ENCODE results near the gene PNMA1. TPM values are rescaled to one million over a fixed set of nuclear protein-coding genes. Genes with fewer than 3 reads are reported as not detected.

Gene PNMA1
- total and polyA plus RNA-seq, 9 of the 15 experiments (the other 6 are each of a cell fraction or from before 2014, with no cell fraction given): 1.7 to 26.4 (median 8.7) TPM

- Histone ChIP-seq H3K4me3 (no peak overlapping the region), H3K36me3 (ENCODE audit: control insufficient read depth, insufficient read depth, low read length) (no peaks in the 10 kb centered on the region), H3K9me3 (replicated peaks; ENCODE audit: control insufficient read depth, insufficient read depth, low read depth, low read length) (no peaks in the 10 kb centered on the region), H4K20me1 (replicated peaks; ENCODE audit: control insufficient read depth, insufficient read depth, low read length) (no peaks in the 10 kb centered on the region), H3K9ac (ENCODE audit: insufficient read depth in 1 of 2, low read depth in 2 of 2, low read length in 2 of 2) (no peak overlapping the region), H3K4me1 (replicated peaks in 1 of 2; ENCODE audit: control insufficient read depth in 2 of 2, insufficient read depth in 2 of 2, low read length in 2 of 2) (peaks cover 0 to 4% of the 10 kb centered on the region in 2 experiments; a peak in 2 of 5 replicates), H2AFZ (ENCODE audit: low read depth, low read length) (no peak overlapping the region), H3K79me2 (ENCODE audit: control insufficient read depth, insufficient read depth, low read length) (no peaks in the 10 kb centered on the region), H3K27ac (ENCODE audit: extremely low read depth, low read depth, low read length) (no peak overlapping the region), H3K4me2 (ENCODE audit: insufficient read depth, low read length) (no peak overlapping the region), H3K27me3 (ENCODE audit: control insufficient read depth in 2 of 2, insufficient read depth in 2 of 2, low read length in 2 of 2) (no peaks in the 10 kb centered on the region), H3K9me1 (ENCODE audit: control insufficient read depth, insufficient read depth, low read length) (no peaks in the 10 kb centered on the region)
- FAIRE-seq (no peak), DNase-seq (ENCODE audit: extremely low read depth in 1 of 4, low spot score in 3 of 4) (no peak), ATAC-seq (no peak)
- no peak for TF ChIP-seq TFAP4 (CRISPR knock-in tag; IDR thresholded peaks at IDR 0.05; ENCODE audit: borderline replicate concordance)
- TF ChIP-seq ZNF699 (CRISPR knock-in tag; IDR thresholded peaks at IDR 0.05; ENCODE audit: insufficient replicate concordance): no peak
- no peak for TF ChIP-seq ZNF778 (CRISPR knock-in tag; IDR thresholded peaks at IDR 0.05)
- TF ChIP-seq U2AF1 (optimal IDR thresholded peaks at IDR 0.05; ENCODE audit: low read depth, low read length): no peak
- no peak for TF ChIP-seq CSDE1 (IDR thresholded peaks at IDR 0.05)
- no peak for TF ChIP-seq CREM (IDR thresholded peaks at IDR 0.05; ENCODE audit: low read depth)
- TF ChIP-seq MECOM (CRISPR knock-in tag; IDR thresholded peaks at IDR 0.05): no peak
- TF ChIP-seq SRSF7 (optimal IDR thresholded peaks at IDR 0.05; ENCODE audit: low read depth, low read length): no peak
- no peak for TF ChIP-seq ZNF318 (IDR thresholded peaks at IDR 0.05; ENCODE audit: borderline replicate concordance in 1 of 2, low read depth in 1 of 2)
- POLR2A ChIA-PET: no interaction called here
- CTCF ChIA-PET (ENCODE audit: low intra/inter-chr PET ratio): no interaction called here
- intact Hi-C loops (cut with micrococcal nuclease): no loop called here
- no TSS peak for BruUV-seq (replicated peaks)
- in situ Hi-C loops (cut with MboI): no loop called here
- 79% methylated on average over 3 of the region's 3 CpGs for WGBS (ENCODE audit: insufficient coverage, low coverage, missing lambda C conversion rate)
Observed at GRCh38 chr14:73667854-73668253, 46.3 kb downstream of the PNMA1 start.
